Measurements from ENCODE around the gene DIS3L2.
"Not testable (repeated sequence)": the region's sequence is repeated elsewhere in the genome, so short reads cannot be mapped to it uniquely, and the experiment has no call there.

Gene DIS3L2

DNA sequence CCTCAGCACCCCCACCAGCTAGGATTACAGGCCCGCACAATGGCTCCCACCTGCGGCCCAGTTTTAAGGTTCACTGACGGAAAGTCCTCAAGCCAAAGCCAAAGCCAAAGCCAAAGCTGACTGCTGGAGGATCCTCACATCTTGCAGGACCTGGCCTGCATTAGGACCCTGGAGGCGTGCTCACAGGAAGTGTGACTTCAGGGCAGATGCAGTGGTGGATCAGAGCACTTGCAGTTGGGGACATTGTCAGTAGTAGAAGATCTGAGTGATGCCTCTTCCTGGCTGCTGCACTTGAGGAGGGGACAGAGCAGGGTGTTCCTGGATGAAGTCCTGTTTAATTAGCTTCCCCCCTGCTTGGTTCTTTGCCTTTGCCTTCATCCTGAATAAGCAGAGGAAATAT, 348.1 kb downstream of the DIS3L2 start:
- no peak overlapping the region for H3K9ac ChIP-seq (ENCODE audit: low read depth, low read length)
- no peaks in the 10 kb centered on the region for H3K36me3 ChIP-seq (ENCODE audit: insufficient read depth, low read length)

DNA sequence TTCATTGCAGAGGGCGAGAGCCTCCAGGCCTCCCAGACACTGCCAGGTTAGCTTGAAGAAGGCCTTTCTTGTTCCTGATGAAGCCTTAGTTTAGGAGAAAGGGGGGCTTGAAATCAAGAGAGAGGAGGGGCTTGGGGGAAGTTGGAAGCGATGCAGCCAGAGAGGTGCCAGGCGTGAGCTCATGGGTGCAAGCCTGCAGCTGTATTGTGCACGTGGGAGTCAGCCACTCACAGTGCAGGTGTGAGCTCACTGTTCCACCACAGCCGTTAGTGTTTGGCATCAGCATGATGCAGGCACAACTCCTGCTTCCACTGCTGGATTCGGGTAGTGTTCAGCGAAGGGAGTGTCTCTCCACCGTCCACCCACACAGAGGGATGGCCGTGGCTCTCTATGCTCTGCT, 348.6 kb downstream of the DIS3L2 start:
- Histone ChIP-seq H3K9ac (ENCODE audit: low read depth, low read length) (no peak overlapping the region), H3K36me3 (ENCODE audit: insufficient read depth, low read length) (no peaks in the 10 kb centered on the region), H3K4me1 (ENCODE audit: insufficient read depth, low read length) (no peaks in the 10 kb centered on the region)

More for the DNA sequence above, 348.1 kb downstream of the DIS3L2 start:
- Histone ChIP-seq H3K9me3 (ENCODE audit: control insufficient read depth, insufficient read depth, low read length) (no peaks in the 10 kb centered on the region), H3K4me1 (ENCODE audit: insufficient read depth, low read length) (no peaks in the 10 kb centered on the region)

DNA sequence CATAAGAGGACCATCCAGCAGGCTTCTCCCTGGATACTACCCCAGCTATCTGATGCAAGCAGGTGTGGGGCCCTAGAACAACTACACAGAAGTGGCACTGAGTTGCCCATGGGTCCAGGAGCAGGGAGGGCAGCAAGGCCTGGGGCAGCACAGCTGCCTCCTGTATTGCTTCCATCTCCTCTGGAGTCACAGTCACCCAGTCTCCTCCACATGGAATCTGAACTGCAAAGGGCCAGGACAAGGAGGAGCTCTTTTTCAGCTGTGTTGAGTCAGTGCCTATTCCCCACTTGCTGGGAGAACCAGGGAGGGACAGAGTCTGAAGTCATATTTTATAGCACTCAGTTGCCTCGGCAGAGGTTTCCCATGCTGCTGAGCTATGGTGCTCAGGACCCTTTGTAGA, 349.2 kb downstream of the DIS3L2 start:
- Histone ChIP-seq H3K9ac (ENCODE audit: low read depth, low read length) (no peak overlapping the region), H3K4me1 (ENCODE audit: insufficient read depth, low read length) (no peaks in the 10 kb centered on the region), H3K9me3 (ENCODE audit: control insufficient read depth, insufficient read depth, low read length) (no peaks in the 10 kb centered on the region), H3K36me3 (ENCODE audit: insufficient read depth, low read length) (no peaks in the 10 kb centered on the region)

More for the DNA sequence above, 348.6 kb downstream of the DIS3L2 start:
- no peaks in the 10 kb centered on the region for H3K9me3 ChIP-seq (ENCODE audit: control insufficient read depth, insufficient read depth, low read length)

DNA sequence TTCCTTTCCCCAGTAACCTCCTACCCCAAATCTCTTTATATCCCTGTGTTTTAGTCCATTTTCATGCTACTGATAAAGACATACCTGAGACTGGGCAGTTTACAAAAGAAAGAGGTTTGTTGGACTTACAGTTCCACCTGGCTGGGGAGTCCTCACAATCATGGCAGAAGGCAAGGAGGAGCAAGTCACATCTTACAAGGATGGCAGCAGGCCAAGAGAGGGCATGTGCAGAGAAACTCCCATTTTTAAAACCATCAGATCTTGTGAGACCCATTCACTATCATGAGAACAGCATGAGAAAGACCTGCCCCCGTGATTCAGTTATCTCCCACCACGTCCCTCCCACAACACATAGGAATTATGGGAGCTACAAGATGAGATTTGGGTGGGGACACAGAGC, 352.1 kb downstream of the DIS3L2 start:
- not testable (repeated sequence) for H3K9ac ChIP-seq (ENCODE audit: low read depth, low read length)

DNA sequence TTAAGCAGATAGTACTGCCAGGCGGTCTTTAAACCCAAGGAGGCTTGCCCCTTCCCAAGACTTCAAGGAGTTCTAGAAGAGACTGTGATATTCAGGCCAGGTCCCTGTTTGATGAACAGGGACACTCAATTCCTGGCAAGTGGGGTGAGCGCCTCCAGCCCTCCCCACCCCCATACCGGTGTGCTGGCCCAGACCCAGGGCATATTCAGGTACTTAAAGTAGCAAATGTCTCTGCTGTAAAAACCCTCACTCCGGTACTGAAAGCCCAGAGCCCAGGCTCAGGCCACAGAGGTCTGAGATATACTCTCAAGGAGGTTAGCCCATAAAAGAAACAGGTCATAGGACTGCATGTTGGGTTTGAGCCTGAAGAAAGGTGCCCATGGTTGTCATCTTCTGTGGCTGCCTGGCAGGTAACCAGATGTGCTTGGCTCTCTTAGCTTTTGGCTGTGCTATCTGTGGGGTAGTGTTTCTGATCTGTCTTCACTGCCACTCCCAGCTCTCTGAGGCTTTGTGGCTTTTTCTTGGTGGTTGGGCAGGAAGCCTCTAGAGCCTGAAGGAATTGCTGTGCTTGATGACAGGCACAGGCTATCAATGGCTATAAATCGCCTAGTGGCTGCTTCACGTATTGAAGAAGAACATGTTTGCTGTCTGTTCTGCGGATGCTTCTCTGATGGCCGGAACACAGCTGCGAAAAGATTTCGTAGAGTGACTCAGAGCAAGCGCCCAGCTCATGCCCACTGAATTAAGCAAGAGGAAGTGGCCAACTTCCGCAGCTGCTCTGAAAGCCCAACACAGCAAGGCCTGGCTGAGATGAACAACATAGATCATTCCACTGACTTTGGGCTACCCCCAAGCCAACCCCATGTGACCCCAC, 353.8 kb downstream of the DIS3L2 start:
- no peaks in the 10 kb centered on the region for H3K36me3 ChIP-seq (ENCODE audit: insufficient read depth, low read length)
- no peak overlapping the region for H3K9ac ChIP-seq (ENCODE audit: low read depth, low read length)
- H3K9me3 ChIP-seq (ENCODE audit: control insufficient read depth, insufficient read depth, low read length): no peaks in the 10 kb centered on the region
- H3K4me1 ChIP-seq (ENCODE audit: insufficient read depth, low read length): no peaks in the 10 kb centered on the region

More for the DNA sequence above, 352.1 kb downstream of the DIS3L2 start:
- not testable (repeated sequence) for H3K36me3 ChIP-seq (ENCODE audit: insufficient read depth, low read length); H3K4me1 ChIP-seq (ENCODE audit: insufficient read depth, low read length); H3K9me3 ChIP-seq (ENCODE audit: control insufficient read depth, insufficient read depth, low read length)

DNA sequence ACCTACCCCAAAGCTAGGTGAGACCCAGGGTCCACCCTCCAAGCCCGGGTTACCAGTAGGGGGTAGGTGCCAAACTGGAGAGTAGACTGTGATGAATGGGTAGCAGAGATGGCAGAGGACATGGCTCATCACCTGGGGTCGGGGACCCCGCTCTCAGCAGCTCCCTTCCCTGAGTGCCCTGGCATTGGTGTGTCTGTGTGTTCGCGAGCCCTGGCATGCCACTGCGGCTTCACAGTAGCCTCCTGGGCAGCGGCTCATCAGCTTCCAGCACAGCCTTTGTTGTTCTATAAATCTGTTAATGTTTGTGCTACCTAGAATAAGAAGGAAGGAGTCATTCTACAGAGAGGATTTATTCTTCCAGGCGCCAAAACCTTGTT, 354.4 kb downstream of the DIS3L2 start:
- H3K36me3 ChIP-seq (ENCODE audit: insufficient read depth, low read length): no peaks in the 10 kb centered on the region
- H3K9ac ChIP-seq (ENCODE audit: low read depth, low read length): no peak overlapping the region
- no peaks in the 10 kb centered on the region for H3K9me3 ChIP-seq (ENCODE audit: control insufficient read depth, insufficient read depth, low read length)
- H3K4me1 ChIP-seq (ENCODE audit: insufficient read depth, low read length): no peaks in the 10 kb centered on the region

DNA sequence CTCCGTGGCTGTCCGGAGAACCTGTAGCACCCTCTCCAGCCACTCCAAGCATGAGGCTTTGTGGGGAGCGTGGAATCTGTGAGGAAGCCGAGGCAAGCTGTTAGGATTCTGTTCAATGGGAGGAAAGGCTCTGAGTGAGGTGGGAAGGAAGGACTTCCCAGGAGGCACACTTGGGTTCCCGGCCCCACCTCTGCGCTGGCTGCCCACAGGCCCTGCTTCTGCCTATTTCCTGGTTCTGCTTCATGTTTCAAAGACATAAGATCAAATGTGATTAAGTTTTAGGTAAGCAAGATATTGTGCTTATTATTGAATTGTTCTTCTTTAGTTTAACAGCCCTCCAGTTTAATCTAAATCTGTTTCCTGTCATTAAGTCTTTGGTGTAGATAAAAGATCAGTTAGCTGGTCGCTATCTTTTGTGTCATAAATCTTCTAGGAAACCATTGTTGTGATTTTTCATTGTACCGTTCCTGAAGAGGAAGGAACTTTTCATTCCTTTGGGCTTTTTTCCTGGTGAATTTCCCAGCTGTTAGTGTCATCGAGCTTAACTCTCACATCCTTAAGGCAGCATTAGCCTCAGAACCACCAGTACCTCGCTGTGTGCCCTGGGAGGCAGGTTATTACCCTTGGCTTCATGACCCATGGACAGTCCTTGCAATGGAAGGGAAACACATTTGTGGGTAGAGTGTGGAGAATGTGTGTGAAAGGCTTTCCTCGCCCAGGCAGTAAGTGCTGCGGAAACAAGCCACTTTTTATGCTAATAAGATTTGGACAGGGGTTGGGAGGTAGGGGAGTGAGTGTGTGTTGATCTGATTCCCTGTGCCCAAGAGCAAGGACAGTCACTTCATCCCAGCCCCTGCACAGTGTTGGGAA, 355.2 kb downstream of the DIS3L2 start:
- Histone ChIP-seq H3K9ac (ENCODE audit: low read depth, low read length) (no peak overlapping the region), H3K36me3 (ENCODE audit: insufficient read depth, low read length) (no peaks in the 10 kb centered on the region), H3K9me3 (ENCODE audit: control insufficient read depth, insufficient read depth, low read length) (no peaks in the 10 kb centered on the region), H3K4me1 (ENCODE audit: insufficient read depth, low read length) (no peaks in the 10 kb centered on the region)

DNA sequence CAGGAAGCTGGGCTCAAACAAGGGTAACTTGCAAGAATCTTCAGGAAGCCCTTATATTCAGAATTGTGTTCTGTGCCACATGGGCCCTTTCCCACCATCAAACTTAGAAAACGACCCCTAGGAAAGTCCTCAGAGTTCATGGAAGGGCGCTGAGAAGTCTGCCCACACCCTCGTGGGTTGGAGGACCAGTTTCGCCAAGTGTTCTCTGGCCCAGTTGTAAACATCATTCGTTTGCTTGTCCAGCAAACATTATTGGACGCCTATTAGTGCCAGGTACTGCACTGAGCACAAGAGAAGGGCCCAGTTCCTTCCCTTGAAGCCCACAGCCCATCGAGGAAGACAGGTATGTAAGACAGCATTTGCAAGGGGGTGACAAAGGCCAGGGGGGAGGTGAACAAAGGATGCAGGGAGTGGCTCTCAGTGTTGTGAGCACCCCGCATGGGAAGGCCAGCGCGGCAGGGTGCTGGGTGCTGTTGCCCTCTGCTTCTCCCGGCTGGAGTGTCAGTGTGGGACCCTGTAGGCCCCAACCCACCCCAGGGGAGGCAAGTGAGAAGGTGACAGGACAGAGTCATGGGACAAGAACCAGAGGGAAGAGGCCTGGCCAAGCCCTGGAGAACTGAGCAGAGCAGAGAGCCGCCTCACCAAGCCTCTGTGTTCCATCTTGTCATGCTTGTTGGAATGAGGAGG, 356.8 kb downstream of the DIS3L2 start:
- H3K9ac ChIP-seq (ENCODE audit: low read depth, low read length): no peak overlapping the region
- no peaks in the 10 kb centered on the region for H3K4me1 ChIP-seq (ENCODE audit: insufficient read depth, low read length)

DNA sequence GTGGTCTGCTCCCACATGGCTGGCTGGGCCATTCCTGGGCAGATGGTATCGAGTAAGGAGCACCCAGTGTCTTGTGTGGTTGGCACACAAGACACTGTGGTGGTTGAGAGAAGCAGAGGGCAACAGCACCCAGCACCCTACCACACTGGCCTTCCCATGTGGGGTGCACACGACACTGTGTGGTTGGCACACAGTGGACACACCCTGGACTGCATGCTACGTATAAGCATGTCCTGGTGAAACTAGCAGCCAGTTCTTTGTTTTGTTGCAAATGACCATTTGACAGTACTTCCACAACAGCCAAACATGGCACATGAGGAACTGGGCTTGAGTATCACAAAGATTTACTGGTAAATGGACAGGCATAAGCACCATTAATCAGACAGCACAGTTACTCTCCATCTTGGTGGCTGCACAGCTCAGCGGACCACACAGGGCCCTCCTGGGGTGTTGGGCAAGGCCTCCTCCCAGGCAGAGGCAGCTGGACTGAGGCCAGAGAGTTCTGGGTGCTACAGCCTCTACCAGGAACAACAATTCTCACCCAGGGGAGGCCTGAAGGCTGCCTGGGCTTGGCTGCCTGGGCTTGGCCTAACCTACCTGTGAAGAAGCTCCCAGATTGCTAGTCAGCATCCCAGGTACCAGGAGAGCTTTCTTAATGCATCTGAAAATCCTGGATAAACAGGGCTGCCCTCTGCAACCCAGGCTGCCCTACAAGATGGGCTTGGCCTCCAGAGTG, 357.7 kb downstream of the DIS3L2 start:
- Histone ChIP-seq H3K9me3 (ENCODE audit: control insufficient read depth, insufficient read depth, low read length) (no peaks in the 10 kb centered on the region), H3K9ac (ENCODE audit: low read depth, low read length) (no peak overlapping the region), H3K36me3 (ENCODE audit: insufficient read depth, low read length) (no peaks in the 10 kb centered on the region), H3K4me1 (ENCODE audit: insufficient read depth, low read length) (no peaks in the 10 kb centered on the region)

More for the DNA sequence above, 356.8 kb downstream of the DIS3L2 start:
- H3K36me3 ChIP-seq (ENCODE audit: insufficient read depth, low read length): no peaks in the 10 kb centered on the region
- H3K9me3 ChIP-seq (ENCODE audit: control insufficient read depth, insufficient read depth, low read length): no peaks in the 10 kb centered on the region

DNA sequence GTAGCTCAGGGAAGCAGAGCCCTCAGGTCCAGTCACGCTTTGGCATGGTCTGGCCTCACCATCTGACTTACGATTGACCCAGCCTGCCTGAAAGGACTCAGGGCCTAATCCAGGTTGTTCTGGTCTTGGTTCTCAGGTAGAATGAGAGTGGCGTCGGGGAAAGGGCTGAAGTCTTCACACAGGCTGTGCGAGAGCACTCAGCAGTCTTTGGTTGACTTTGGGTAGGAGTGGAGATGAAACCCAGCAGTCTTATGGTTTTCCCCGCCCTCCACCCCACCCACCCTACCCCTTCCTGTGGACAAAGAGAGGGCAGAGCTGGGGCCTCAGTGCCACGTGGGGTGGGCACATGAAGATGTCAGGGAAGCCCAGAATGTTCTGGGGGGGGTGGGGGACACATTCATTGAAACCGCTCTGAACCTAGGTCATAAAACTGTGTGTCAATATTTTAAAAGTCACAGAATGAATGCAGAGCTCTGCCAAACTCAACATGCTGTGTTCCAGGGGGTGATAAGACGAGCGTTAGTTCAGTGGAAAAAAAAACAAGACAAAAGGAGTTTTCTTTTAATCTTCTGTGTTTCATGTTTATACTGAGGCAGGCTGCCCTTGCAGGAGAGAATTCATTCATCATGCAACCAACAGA, 358.4 kb downstream of the DIS3L2 start:
- Histone ChIP-seq H3K9me3 (ENCODE audit: control insufficient read depth, insufficient read depth, low read length) (no peaks in the 10 kb centered on the region), H3K9ac (ENCODE audit: low read depth, low read length) (no peak overlapping the region), H3K4me1 (ENCODE audit: insufficient read depth, low read length) (no peaks in the 10 kb centered on the region), H3K36me3 (ENCODE audit: insufficient read depth, low read length) (no peaks in the 10 kb centered on the region)

DNA sequence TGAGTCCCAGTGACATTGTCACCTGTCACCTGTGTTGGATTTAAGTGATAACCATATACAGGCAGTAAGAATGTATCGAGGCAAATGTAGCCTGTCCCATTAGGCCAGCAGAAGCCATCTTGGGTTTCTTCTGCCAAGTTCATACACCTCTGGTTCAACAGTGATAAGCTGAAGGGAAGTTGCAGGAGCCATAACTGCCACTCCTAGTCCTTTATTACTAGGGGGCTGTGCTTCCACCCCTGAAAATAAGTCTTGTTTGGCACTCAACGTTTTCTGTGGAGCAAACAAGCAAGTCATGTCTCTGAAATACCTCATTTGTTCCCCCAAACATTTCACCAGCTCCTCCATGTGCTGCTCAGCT, 358.9 kb downstream of the DIS3L2 start:
- no peaks in the 10 kb centered on the region for H3K36me3 ChIP-seq (ENCODE audit: insufficient read depth, low read length)
- no peaks in the 10 kb centered on the region for H3K9me3 ChIP-seq (ENCODE audit: control insufficient read depth, insufficient read depth, low read length)
- no peaks in the 10 kb centered on the region; the same call in 1 of the 2 replicates for H3K4me1 ChIP-seq (ENCODE audit: insufficient read depth, low read length)
- H3K9ac ChIP-seq (ENCODE audit: low read depth, low read length): no peak overlapping the region

DNA sequence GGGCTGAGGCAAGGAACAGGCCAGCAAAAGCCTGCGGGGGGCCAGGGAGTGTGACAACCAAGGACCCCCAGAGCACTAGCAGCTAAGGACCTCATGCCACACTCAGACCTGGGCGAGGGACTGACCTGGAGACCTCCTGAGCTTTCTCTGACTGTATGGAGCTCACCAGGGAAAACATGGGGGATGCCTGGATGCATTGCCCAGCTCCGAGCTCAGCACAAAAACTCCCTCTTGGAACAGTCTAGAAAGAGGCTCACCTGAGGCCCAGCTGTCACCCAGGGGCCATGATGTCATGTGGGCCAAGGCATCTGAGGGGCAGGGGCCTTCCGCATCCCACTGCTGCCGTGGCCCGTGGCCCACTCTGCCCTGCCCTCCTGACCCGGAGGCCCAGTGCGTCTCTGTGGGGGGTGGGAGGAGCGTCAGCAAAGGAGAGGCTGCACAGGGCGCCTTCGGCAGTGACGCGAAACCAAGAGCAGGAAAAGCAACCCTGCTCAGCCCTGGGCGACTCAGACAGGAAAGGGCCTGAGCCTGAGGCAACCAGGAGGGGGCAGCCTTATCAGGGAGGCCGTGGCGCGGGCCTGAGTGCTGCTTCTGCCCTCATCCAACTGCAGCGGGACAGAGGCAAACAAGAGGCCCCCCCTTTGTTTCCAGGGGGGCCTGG, 359.8 kb downstream of the DIS3L2 start:
- no peak overlapping the region for H3K9ac ChIP-seq (ENCODE audit: low read depth, low read length)
- no peaks in the 10 kb centered on the region for H3K36me3 ChIP-seq (ENCODE audit: insufficient read depth, low read length)
- H3K9me3 ChIP-seq (ENCODE audit: control insufficient read depth, insufficient read depth, low read length): no peaks in the 10 kb centered on the region
- H3K4me1 ChIP-seq (ENCODE audit: insufficient read depth, low read length): no peaks in the 10 kb centered on the region; the same call in 1 of the 2 replicates

Measured in ES-I3 (cell line).